ENCODE measurements around the gene S100A10. TPM values are rescaled to one million over a fixed set of nuclear protein-coding genes. Genes with fewer than 3 reads are reported as not detected.
A peak's percentile ranks its signal among the peaks of the same experiment; 100 is the strongest.

Gene S100A10
- total RNA-seq, 4 donors from 2014 or later = 11.2 to 64.0 (median 35.6) TPM

- H3K9me3 ChIP-seq = no peaks in the 10 kb centered on the region
- DNase-seq = no peak
- intact Hi-C loops (cut with DNase I) = no loop called here
Measured at GRCh38 chr1:151998611-151999362, 5.1 kb upstream of the S100A10 start.

GRCh38 chr1:151997284-151997570, 3.6 kb upstream of the S100A10 start:
- intact Hi-C loops (cut with DNase I) = no loop called here
- Histone ChIP-seq H3K4me1 (peaks cover 8 to 23% of the 10 kb centered on the region in 2 donors), H3K36me3 (no peaks in the 10 kb centered on the region), H3K4me3 (replicated peaks in 1 of 3) (no peak overlapping the region), H3K9me3 (no peaks in the 10 kb centered on the region), H3K27me3 (no peaks in the 10 kb centered on the region), H3K27ac (no peak overlapping the region)
- TF ChIP-seq CTCF (IDR thresholded peaks at IDR 0.05) = no peak
- no peak for TF ChIP-seq POLR2A (IDR thresholded peaks at IDR 0.05)
- DNase-seq = no peak
- 93 to 97% methylated on average over 1 of the region's 1 CpG for WGBS, 2 donors

More at GRCh38 chr1:151998611-151999362, 5.1 kb upstream of the S100A10 start:
- Histone ChIP-seq H3K36me3 (no peaks in the 10 kb centered on the region), H3K27me3 (no peaks in the 10 kb centered on the region), H3K4me1 (peaks cover 3 to 17% of the 10 kb centered on the region in 2 donors), H3K4me3 (replicated peaks in 1 of 3) (no peak overlapping the region), H3K27ac (no peak overlapping the region)
- no peak for TF ChIP-seq CTCF (IDR thresholded peaks at IDR 0.05)
- no peak for TF ChIP-seq POLR2A (IDR thresholded peaks at IDR 0.05)

- no peak for DNase-seq
- TF ChIP-seq CTCF (IDR thresholded peaks at IDR 0.05) (no peak), POLR2A (IDR thresholded peaks at IDR 0.05) (no peak)
- no peak overlapping the region for H3K4me3 ChIP-seq (replicated peaks in 1 of 3)
- no peak overlapping the region for H3K27ac ChIP-seq
- 89 to 95% methylated on average over 2 of the region's 2 CpGs for WGBS, 2 donors
- peaks cover 20 to 31% of the 10 kb centered on the region in 2 donors for H3K4me1 ChIP-seq
- intact Hi-C loops (cut with DNase I) = no loop called here
- no peaks in the 10 kb centered on the region for H3K9me3 ChIP-seq
- H3K36me3 ChIP-seq = no peaks in the 10 kb centered on the region
- H3K27me3 ChIP-seq = no peaks in the 10 kb centered on the region
Measured at GRCh38 chr1:151995774-151996173, 2.1 kb upstream of the S100A10 start.

- H3K27ac ChIP-seq = no peak overlapping the region
- H3K9me3 ChIP-seq = no peaks in the 10 kb centered on the region
- peaks cover 28 to 39% of the 10 kb centered on the region in 2 donors for H3K4me1 ChIP-seq
- no peak for DNase-seq
- no peaks in the 10 kb centered on the region for H3K36me3 ChIP-seq
- no peaks in the 10 kb centered on the region for H3K27me3 ChIP-seq
- WGBS, 2 donors = 70 to 80% methylated on average over 6 of the region's 6 CpGs
- intact Hi-C loops (cut with DNase I) = no loop called here
- no peak for TF ChIP-seq CTCF (IDR thresholded peaks at IDR 0.05)
- no peak for TF ChIP-seq POLR2A (IDR thresholded peaks at IDR 0.05)
- H3K4me3 ChIP-seq (replicated peaks in 1 of 3) = no peak overlapping the region
Measured at GRCh38 chr1:151994956-151995355, 1.3 kb upstream of the S100A10 start.

- H3K9me3 ChIP-seq = no peaks in the 10 kb centered on the region
- no peak for TF ChIP-seq CTCF (IDR thresholded peaks at IDR 0.05)
- TF ChIP-seq POLR2A (IDR thresholded peaks at IDR 0.05) = no peak
- peak overlapping the region; percentile 37 to 85 (median 79) for H3K27ac ChIP-seq
- no peak for DNase-seq
- peaks cover 36 to 57% of the 10 kb centered on the region in 2 donors for H3K4me1 ChIP-seq
- no peaks in the 10 kb centered on the region for H3K27me3 ChIP-seq
- WGBS, 2 donors = 24 to 30% methylated on average over 35 to 36 of the region's 50 CpGs
- intact Hi-C loops (cut with DNase I) = no loop called here
- H3K36me3 ChIP-seq = no peaks in the 10 kb centered on the region
- H3K4me3 ChIP-seq (replicated peaks in 1 of 3) = peak overlapping the region; percentile 12 to 58 (median 48)
Measured at GRCh38 chr1:151993084-151993733, 450 bp downstream of the S100A10 start.

Measured in thyroid gland (tissue), 4 donors.